Lower lobe of right lung (tissue), 2 donors: Measurements from ENCODE around the gene ZSCAN5C. TPM values are rescaled to one million over a fixed set of nuclear protein-coding genes. Genes with fewer than 3 reads are reported as not detected.

Experiments used
- ATAC-seq, 2 donors: fragments of 200-7000 bp; cut with Tn5 transposase; one replicate each; pipeline ENCODE4 v1.9.1; 2020 to 2022; ENCODE audit warnings: mild to moderate bottlenecking in 2 of 2, moderate library complexity in 2 of 2
- DNase-seq: peaks from one replicate; pipeline ENCODE4 v3.0.0-alpha.2; 2020
- H3K27ac ChIP-seq: fragments of 200-600 bp; one replicate; pipeline ENCODE4 v1.8.0; 2022
- H3K27me3 ChIP-seq: fragments of 200-600 bp; one replicate; pipeline ENCODE4 v1.8.0; 2022; ENCODE audit warnings: low read depth
- H3K36me3 ChIP-seq: fragments of 200-600 bp; one replicate; pipeline ENCODE4 v1.8.0; 2022; ENCODE audit warnings: mild to moderate bottlenecking
- H3K4me1 ChIP-seq: fragments of 200-600 bp; one replicate; pipeline ENCODE4 v1.8.0; 2022
- H3K4me3 ChIP-seq: fragments of 200-600 bp; one replicate; pipeline ENCODE4 v1.8.0; 2022; ENCODE audit warnings: mild to moderate bottlenecking
- H3K9me3 ChIP-seq: fragments of 200-600 bp; one replicate; pipeline ENCODE4 v1.8.0; 2022
- intact Hi-C: fragments of 100-400 bp; cut with DNase I; formaldehyde crosslinking; loops from one replicate; pipeline ENCODE4 v1.11.0; 2022
- total RNA-seq: library from RNA; stranded (reverse); fragmentation: NEBNext Ultra II Directional; extraction: Animal tissue kit (Norgen Biotek cat#: 25700); gene quantifications from one replicate; pipeline ENCODE4 v1.2.1, GENCODE V29; 2021
- TF ChIP-seq, protein P1 (sequence below): fragments of 200-600 bp; IDR thresholded peaks from one replicate; pipeline ENCODE4 v1.8.0; 2022; ENCODE audit warnings: antibody characterized with exemption, mild to moderate bottlenecking
- donor health status: DM: no; HTN: yes; CAD: no; lungs with severe emphysema.

ZSCAN5C gene
- total RNA-seq, 1 donor from 2014 or later, result not detected

DNA sequence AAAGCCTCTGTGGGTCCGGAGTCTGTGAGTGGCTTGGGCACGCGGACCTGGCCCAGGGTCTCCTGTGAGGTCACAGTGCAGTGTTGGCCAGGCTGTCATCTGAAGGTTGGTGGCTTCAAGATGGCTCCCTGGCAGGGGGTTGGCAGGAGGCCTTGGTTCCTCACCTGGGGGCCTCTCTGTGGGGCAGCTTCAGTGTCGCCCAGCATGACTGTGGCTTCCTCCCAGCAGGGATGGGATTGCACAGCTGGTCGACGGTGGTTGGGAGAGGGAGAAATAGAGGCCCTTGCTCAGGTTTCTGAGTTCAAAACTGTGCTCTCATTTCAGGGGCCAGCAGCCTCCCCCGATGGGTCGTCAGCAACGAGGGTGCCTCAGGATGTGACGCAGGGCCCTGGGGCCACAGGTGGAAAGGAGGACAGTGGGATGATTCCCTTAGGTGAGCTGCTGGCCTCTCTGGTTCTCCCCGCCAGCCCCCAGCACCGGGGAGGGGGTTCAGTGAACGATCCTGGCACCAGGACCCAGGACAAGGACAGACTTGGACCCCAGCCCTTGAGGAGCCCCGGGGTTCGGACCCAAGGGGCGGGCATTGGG lies 43.8 kb upstream of the ZSCAN5C start:
- Histone ChIP-seq H3K27ac (no peak overlapping the region), H3K27me3 (no peaks in the 10 kb centered on the region), H3K36me3 (peaks cover 57% of the 10 kb centered on the region), H3K4me1 (peaks cover 5% of the 10 kb centered on the region), H3K4me3 (no peak overlapping the region), H3K9me3 (no peaks in the 10 kb centered on the region)
- intact Hi-C loops, result no loop called here
- DNase-seq, result no peak
- TF ChIP-seq, protein P1, sequence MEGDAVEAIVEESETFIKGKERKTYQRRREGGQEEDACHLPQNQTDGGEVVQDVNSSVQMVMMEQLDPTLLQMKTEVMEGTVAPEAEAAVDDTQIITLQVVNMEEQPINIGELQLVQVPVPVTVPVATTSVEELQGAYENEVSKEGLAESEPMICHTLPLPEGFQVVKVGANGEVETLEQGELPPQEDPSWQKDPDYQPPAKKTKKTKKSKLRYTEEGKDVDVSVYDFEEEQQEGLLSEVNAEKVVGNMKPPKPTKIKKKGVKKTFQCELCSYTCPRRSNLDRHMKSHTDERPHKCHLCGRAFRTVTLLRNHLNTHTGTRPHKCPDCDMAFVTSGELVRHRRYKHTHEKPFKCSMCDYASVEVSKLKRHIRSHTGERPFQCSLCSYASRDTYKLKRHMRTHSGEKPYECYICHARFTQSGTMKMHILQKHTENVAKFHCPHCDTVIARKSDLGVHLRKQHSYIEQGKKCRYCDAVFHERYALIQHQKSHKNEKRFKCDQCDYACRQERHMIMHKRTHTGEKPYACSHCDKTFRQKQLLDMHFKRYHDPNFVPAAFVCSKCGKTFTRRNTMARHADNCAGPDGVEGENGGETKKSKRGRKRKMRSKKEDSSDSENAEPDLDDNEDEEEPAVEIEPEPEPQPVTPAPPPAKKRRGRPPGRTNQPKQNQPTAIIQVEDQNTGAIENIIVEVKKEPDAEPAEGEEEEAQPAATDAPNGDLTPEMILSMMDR, result no peak
- ATAC-seq, result no peak

DNA sequence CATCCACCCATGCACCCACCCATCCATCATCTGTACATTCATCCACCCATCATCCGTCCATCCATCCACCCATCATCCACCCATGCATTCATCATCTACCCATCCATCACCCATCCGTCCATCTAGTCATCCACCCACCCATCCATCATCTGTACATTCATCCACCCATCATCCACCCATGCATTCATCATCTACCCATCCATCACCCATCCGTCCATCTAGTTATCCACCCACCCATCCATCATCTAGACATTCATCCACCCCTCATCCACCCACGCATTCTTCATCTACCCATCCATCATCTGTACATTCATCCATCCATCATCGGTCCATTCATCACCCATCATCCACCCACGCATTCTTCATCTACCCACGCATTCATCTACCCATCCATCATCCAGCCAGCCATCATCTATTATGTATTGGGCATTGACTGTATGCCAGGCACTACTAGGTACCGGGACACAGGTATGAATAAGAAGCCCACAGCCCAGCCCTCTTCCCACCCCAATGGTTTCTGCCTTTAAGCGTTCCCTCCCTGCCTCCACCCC lies 43.0 kb upstream of the ZSCAN5C start:
- Histone ChIP-seq H3K9me3 (no peaks in the 10 kb centered on the region), H3K4me1 (peaks cover 5% of the 10 kb centered on the region), H3K36me3 (peaks cover 57% of the 10 kb centered on the region), H3K4me3 (no peak overlapping the region), H3K27ac (no peak overlapping the region), H3K27me3 (no peaks in the 10 kb centered on the region)
- intact Hi-C loops, result no loop called here
- DNase-seq (no peak), ATAC-seq (no peak)
- TF ChIP-seq, protein P1, result no peak

DNA sequence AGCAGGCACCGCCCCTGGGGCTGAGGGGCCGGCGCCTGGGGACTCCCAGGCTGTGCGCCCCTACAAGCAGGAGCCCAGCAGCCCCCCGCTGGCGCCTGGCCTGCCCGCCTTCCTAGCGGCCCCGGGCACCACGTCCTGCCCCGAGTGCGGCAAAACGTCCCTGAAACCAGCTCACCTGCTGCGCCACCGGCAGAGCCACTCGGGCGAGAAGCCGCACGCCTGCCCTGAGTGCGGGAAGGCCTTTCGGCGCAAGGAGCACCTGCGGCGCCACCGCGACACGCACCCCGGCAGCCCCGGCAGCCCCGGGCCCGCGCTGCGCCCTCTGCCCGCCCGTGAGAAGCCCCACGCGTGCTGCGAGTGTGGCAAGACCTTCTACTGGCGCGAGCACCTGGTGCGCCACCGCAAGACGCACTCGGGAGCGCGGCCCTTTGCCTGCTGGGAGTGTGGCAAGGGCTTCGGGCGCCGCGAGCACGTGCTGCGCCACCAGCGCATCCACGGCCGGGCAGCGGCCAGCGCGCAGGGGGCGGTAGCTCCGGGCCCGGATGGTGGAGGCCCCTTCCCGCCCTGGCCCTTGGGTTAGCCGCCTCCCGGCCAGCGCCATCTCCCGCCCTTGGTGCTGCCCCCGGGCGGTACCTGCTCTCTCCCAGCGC lies 42.3 kb upstream of the ZSCAN5C start:
- no peaks in the 10 kb centered on the region for H3K27me3 ChIP-seq
- no peak overlapping the region for H3K4me3 ChIP-seq
- no peaks in the 10 kb centered on the region for H3K9me3 ChIP-seq
- DNase-seq (no peak), ATAC-seq (no peak)
- peaks cover 54% of the 10 kb centered on the region for H3K36me3 ChIP-seq
- TF ChIP-seq, protein P1, result no peak
- peaks cover 5% of the 10 kb centered on the region for H3K4me1 ChIP-seq
- no peak overlapping the region for H3K27ac ChIP-seq
- intact Hi-C loops, result no loop called here

DNA sequence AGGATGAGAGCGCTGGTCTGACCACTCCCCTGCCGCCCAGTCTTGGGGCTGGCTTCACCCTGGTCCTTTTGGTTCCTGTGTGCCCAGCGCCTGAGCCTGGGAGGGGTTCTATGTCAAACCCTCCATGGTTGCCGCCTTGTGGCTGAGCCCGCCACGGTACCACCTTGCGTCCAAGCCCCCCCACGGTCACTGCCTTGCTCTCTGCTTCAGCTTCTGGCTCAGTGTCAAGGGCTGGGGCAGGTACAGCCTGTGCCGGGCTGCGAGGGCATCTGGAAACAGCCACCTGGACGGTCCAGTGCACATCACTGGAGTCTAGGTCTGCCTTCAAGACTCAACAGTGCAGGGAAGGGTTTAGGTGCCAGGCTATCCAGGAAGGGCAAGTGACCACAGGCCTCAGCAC lies 40.5 kb upstream of the ZSCAN5C start:
- no peak overlapping the region for H3K27ac ChIP-seq
- H3K27me3 ChIP-seq, result no peaks in the 10 kb centered on the region
- peaks cover 38% of the 10 kb centered on the region for H3K36me3 ChIP-seq
- no peak overlapping the region for H3K4me3 ChIP-seq
- H3K9me3 ChIP-seq, result no peaks in the 10 kb centered on the region
- H3K4me1 ChIP-seq, result peaks cover 5% of the 10 kb centered on the region
- intact Hi-C loops, result no loop called here
- DNase-seq (no peak), ATAC-seq (no peak)
- TF ChIP-seq, protein P1, result no peak

DNA sequence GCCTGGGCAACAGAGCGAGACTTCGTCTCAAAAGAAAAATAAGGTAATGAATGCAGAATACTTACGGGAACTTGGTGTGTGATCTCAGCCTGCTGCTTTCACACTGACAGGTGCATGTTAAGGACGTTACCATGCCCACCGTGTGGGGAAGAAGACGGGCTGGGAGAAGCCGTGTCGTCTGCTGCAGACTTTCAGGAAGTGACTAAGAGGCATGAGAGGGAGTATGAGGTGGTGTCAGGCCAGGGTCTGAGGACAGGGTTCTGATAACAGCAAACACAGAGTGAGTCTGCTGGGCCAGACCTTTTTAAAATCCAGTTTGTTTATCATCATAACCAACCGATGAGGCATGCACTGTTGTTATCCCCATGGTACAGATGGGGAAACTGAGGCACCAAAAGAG lies 39.8 kb upstream of the ZSCAN5C start:
- Histone ChIP-seq H3K36me3 (peaks cover 34% of the 10 kb centered on the region), H3K4me1 (peaks cover 4% of the 10 kb centered on the region), H3K4me3 (no peak overlapping the region), H3K27ac (no peak overlapping the region), H3K27me3 (no peaks in the 10 kb centered on the region), H3K9me3 (no peaks in the 10 kb centered on the region)
- TF ChIP-seq, protein P1, result no peak
- ATAC-seq (no peak), DNase-seq (no peak)
- intact Hi-C loops, result no loop called here
